PFSK-1 (cell line): Measurements from ENCODE around the gene ATAD3A.

Experiments
- FOXP2 ChIP-seq: optimal IDR thresholded peaks from 2 replicates; pipeline ENCODE3; 2011; ENCODE audit warnings: borderline replicate concordance, control low read depth, inconsistent platforms; ENCODE audit not compliant: insufficient read depth; ENCODE audit errors: extremely low read length, extremely low read depth
- POLR2AphosphoS5 ChIP-seq: IDR thresholded peaks from 2 replicates; pipeline ENCODE4 v1.6.1; 2012; ENCODE audit warnings: low read depth, mild to moderate bottlenecking, control low read depth, low read length, moderate library complexity
- SIN3A ChIP-seq: IDR thresholded peaks from 2 replicates; pipeline ENCODE4 v1.6.1; 2012; ENCODE audit warnings: mild to moderate bottlenecking, low read length, moderate library complexity, borderline replicate concordance; ENCODE audit not compliant: insufficient read depth
- TAF1 ChIP-seq: IDR thresholded peaks from 2 replicates; pipeline ENCODE4 v1.6.1; 2012; ENCODE audit warnings: low read length, control low read depth, borderline replicate concordance; ENCODE audit not compliant: insufficient read depth
- TF ChIP-seq, protein P1 (sequence below), 2 experiments: IDR thresholded peaks; 2 replicates each; pipeline versions ENCODE4 v1.6.1 to v1.8.0; 2011 to 2012; ENCODE audit warnings: low read depth in 2 of 2, low read length in 2 of 2, control low read depth in 1 of 2, inconsistent platforms in 1 of 2, mild to moderate bottlenecking in 1 of 2, moderate library complexity in 1 of 2; ENCODE audit not compliant: insufficient read depth in 1 of 2

ATAD3A gene

DNA sequence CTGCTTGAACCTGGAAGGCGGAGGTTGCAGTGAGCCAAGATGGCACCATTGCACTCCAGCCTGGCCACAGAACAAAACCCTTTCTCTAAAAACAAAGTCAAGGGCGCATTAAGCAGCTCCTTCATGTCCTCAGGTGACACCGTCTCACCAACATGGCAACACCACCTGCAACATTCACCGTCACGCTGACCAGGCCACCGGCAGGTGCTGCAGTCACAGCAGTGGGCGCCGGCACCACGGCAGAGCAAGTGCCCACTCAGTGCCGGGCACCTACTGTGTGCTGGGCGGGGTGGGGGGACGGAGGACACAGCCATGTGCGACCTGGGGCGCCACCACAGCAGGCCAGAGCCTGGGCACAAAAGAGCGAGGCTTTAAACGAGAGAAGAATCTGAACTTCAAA is 28.2 kb upstream of the ATAD3A start:
- TF ChIP-seq SIN3A = no peak
- TF ChIP-seq, protein P1, sequence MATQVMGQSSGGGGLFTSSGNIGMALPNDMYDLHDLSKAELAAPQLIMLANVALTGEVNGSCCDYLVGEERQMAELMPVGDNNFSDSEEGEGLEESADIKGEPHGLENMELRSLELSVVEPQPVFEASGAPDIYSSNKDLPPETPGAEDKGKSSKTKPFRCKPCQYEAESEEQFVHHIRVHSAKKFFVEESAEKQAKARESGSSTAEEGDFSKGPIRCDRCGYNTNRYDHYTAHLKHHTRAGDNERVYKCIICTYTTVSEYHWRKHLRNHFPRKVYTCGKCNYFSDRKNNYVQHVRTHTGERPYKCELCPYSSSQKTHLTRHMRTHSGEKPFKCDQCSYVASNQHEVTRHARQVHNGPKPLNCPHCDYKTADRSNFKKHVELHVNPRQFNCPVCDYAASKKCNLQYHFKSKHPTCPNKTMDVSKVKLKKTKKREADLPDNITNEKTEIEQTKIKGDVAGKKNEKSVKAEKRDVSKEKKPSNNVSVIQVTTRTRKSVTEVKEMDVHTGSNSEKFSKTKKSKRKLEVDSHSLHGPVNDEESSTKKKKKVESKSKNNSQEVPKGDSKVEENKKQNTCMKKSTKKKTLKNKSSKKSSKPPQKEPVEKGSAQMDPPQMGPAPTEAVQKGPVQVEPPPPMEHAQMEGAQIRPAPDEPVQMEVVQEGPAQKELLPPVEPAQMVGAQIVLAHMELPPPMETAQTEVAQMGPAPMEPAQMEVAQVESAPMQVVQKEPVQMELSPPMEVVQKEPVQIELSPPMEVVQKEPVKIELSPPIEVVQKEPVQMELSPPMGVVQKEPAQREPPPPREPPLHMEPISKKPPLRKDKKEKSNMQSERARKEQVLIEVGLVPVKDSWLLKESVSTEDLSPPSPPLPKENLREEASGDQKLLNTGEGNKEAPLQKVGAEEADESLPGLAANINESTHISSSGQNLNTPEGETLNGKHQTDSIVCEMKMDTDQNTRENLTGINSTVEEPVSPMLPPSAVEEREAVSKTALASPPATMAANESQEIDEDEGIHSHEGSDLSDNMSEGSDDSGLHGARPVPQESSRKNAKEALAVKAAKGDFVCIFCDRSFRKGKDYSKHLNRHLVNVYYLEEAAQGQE (IDR thresholded peaks at IDR 0.05; ENCODE audit: insufficient read depth in 1 of 2, low read depth in 2 of 2, low read length in 2 of 2) = no peak
- TF ChIP-seq POLR2AphosphoS5 = no peak
- TF ChIP-seq TAF1 = no peak
- no peak for TF ChIP-seq FOXP2

DNA sequence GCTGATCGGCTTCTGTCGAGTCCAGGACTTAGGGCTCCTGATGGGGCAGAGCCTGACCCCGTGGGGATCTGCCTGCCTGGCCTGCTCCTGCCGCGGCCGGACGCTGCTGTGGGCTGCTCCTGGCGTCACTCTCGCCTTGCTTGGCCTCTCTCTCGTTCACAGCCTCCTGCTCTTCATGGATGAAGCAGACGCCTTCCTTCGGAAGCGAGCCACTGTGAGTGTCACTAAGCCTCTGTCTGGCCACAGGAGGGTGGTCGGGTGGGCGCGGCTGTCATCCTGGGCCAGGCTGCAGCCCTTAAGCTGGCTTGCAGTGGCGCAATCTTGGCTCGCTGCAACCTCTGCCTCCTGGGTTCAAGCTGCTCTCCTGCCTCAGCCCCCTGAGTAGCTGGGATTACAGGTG is 24.3 kb upstream of the ATAD3A start:
- no peak for TF ChIP-seq TAF1
- no peak for TF ChIP-seq SIN3A
- no peak for TF ChIP-seq FOXP2
- TF ChIP-seq POLR2AphosphoS5 = no peak
- TF ChIP-seq, protein P1 (IDR thresholded peaks at IDR 0.05; ENCODE audit: insufficient read depth in 1 of 2, low read depth in 2 of 2, low read length in 2 of 2) = no peak

DNA sequence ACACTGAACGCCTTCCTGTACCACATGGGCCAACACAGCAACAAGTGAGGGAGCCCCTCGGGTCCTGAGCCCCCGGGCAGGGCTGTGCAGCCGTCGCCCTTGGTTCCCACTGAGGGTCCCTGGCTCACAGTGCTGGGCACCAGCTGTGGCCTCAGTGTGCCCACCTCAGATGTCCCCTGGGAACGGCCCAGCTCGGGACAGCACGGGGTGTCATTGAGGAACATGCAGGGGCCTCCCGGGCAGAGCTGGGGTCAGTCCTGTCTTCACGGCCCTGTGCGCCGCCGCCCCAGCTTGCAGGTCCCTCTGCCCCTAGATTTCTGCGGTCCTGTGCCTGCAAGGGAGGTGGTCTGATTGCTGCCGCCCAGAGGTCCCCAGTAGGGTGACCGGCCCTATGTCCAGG is 22.7 kb upstream of the ATAD3A start:
- no peak for TF ChIP-seq FOXP2
- TF ChIP-seq POLR2AphosphoS5 = no peak
- TF ChIP-seq, protein P1 (IDR thresholded peaks at IDR 0.05; ENCODE audit: insufficient read depth in 1 of 2, low read depth in 2 of 2, low read length in 2 of 2) = no peak
- TF ChIP-seq SIN3A = no peak
- no peak for TF ChIP-seq TAF1

DNA sequence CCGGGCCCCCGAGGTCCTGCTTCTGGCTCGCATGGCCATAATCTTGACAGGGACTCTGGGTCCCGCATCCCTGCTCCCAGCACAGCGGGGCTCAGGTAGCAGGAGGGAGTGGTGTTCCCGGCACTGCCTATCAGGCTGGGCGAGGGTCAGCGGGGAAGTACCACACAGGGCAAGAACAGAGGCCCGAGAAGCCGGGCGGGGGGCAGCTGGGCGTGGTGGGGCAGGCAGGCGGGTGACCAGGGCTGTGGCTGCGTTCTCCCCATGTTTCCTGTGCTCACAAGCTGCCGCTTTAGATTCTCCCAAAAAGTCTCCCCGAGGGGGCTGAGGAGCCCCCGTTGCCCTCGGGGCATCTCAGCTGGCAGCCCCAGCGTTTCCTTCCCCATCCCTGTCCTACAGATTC is 22.1 kb upstream of the ATAD3A start:
- TF ChIP-seq TAF1 = no peak
- TF ChIP-seq, protein P1 (IDR thresholded peaks at IDR 0.05; ENCODE audit: insufficient read depth in 1 of 2, low read depth in 2 of 2, low read length in 2 of 2) = no peak
- no peak for TF ChIP-seq SIN3A
- TF ChIP-seq POLR2AphosphoS5 = no peak
- no peak for TF ChIP-seq FOXP2

DNA sequence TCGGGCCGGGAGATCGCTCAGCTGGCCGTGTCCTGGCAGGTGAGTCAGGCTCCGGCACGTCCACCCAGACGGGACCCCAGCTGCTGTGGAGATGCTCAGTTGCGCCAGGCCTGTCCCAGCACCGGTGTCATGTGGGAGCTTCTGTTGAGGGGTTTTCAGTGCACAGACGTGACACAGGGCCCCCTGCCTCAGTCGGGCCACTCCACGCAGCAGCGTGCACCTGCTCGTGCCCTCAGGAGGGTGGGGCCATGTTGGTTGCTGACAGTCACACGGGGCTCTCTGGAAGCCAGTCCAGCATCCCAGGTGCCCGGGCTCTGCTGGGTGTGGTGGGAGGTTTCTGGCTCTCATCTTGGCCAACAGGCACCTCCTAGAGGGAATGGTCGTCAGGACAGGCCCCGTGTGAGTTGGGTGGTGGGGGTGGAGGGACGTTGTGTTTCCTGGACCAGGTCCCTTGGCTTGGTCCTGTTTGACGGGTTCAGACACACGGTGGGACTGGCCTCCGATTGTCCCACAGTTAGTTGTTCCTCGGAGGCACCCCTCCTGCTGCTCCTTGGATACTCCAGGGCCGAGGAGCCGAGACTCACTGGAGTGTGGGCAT is 21.2 kb upstream of the ATAD3A start:
- no peak for TF ChIP-seq POLR2AphosphoS5
- TF ChIP-seq, protein P1 (IDR thresholded peaks at IDR 0.05; ENCODE audit: insufficient read depth in 1 of 2, low read depth in 2 of 2, low read length in 2 of 2) = no peak
- TF ChIP-seq FOXP2 = no peak
- TF ChIP-seq SIN3A = no peak
- TF ChIP-seq TAF1 = no peak
